DND-41 (cell line): Measurements from ENCODE around the gene SNCAIP.

Source experiments
- EZH2 ChIP-seq: IDR thresholded peaks from 3 replicates; pipeline ENCODE4 v1.6.1; 2012; ENCODE audit warnings: borderline replicate concordance, low read depth, mild to moderate bottlenecking, moderate library complexity, low read length, inconsistent platforms; ENCODE audit not compliant: severe bottlenecking
- TF ChIP-seq, protein P1 (sequence below): IDR thresholded peaks from 2 replicates; pipeline ENCODE4 v1.5.1; 2012; ENCODE audit warnings: borderline replicate concordance, low read length, moderate library complexity, mild to moderate bottlenecking; ENCODE audit not compliant: poor library complexity, severe bottlenecking; ENCODE audit errors: extremely low read depth

DNA sequence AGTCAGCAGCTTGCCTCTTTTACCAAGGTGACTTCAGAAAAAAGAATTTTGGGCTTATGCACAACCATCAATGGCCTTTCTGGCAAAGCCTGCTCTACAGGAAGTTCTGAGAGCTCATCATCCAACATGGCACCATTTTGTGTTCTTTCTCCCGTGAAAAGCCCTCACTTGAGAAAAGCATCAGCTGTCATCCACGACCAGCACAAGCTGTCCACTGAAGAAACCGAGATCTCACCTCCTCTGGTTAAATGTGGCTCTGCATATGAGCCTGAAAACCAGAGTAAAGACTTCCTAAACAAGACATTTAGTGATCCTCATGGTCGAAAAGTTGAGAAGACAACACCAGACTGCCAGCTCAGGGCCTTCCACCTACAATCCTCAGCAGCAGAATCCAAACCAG is 111.2 kb downstream of the SNCAIP start:
- TF ChIP-seq, protein P1, sequence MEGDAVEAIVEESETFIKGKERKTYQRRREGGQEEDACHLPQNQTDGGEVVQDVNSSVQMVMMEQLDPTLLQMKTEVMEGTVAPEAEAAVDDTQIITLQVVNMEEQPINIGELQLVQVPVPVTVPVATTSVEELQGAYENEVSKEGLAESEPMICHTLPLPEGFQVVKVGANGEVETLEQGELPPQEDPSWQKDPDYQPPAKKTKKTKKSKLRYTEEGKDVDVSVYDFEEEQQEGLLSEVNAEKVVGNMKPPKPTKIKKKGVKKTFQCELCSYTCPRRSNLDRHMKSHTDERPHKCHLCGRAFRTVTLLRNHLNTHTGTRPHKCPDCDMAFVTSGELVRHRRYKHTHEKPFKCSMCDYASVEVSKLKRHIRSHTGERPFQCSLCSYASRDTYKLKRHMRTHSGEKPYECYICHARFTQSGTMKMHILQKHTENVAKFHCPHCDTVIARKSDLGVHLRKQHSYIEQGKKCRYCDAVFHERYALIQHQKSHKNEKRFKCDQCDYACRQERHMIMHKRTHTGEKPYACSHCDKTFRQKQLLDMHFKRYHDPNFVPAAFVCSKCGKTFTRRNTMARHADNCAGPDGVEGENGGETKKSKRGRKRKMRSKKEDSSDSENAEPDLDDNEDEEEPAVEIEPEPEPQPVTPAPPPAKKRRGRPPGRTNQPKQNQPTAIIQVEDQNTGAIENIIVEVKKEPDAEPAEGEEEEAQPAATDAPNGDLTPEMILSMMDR, result no peak
- TF ChIP-seq EZH2, result no peak
